Panc1 (cell line): ENCODE results near the gene SLX4IP. TPM values are rescaled to one million over a fixed set of nuclear protein-coding genes. Genes with fewer than 3 reads are reported as not detected.

ENCODE experiments used
- ATAC-seq: fragments of 200-7000 bp; cut with Tn5 transposase; 2 replicates; pipeline ENCODE4 v1.9.1; 2020; ENCODE audit warnings: mild to moderate bottlenecking, moderate library complexity
- BruUV-seq: library from RNA; stranded (reverse); fragments of 400-500 nt; replicated peaks from 2 replicates; lab custom pipeline; 2021; lab: Mats Ljungman, UMichigan
- CTCF ChIA-PET: fragments of 300-600 bp; sonication (Branson Sonifier 250); formaldehyde crosslinking; loops from one replicate; lab custom pipeline; 2022; ENCODE audit warnings: antibody characterized with exemption; lab: Charles Lee
- POLR2A ChIA-PET: fragments of 300-600 bp; sonication (Branson Sonifier 250); formaldehyde crosslinking; loops from one replicate; lab custom pipeline; 2022; ENCODE audit warnings: antibody characterized with exemption; lab: Charles Lee
- DNase-seq: peaks from one replicate; pipeline ENCODE4 v3.0.0-alpha.2; 2010; ENCODE audit warnings: low read depth, low spot score
- H3K27ac ChIP-seq: 2 replicates; pipeline ENCODE4 v1.5.1; 2011; ENCODE audit warnings: mild to moderate bottlenecking, low read length, inconsistent platforms
- H3K27me3 ChIP-seq: fragments of 200-500 bp; sonication (Bioruptor generic); 2 replicates; pipeline ENCODE4 v1.6.0; 2014; ENCODE audit warnings: low read length, inconsistent platforms; ENCODE audit not compliant: control insufficient read depth, insufficient read depth
- H3K36me3 ChIP-seq: fragments of 200-500 bp; sonication (Bioruptor generic); 2 replicates; pipeline ENCODE4 v1.5.1; 2014; ENCODE audit warnings: inconsistent platforms, mild to moderate bottlenecking, low read length, moderate library complexity; ENCODE audit not compliant: control insufficient read depth, insufficient read depth
- H3K4me1 ChIP-seq: 2 replicates; pipeline ENCODE4 v1.5.1; 2011; ENCODE audit warnings: inconsistent platforms, mild to moderate bottlenecking, low read length, moderate library complexity; ENCODE audit not compliant: control insufficient read depth, insufficient read depth
- H3K4me3 ChIP-seq, 2 experiments: 2 replicates each; pipeline ENCODE4 v1.5.1; 2011 to 2012; ENCODE audit warnings: low read depth in 2 of 2, low read length in 2 of 2, mild to moderate bottlenecking in 2 of 2, inconsistent platforms in 1 of 2, moderate library complexity in 1 of 2
- H3K9me3 ChIP-seq: fragments of 200-500 bp; sonication (Bioruptor generic); 2 replicates; pipeline ENCODE4 v1.5.1; 2014; ENCODE audit warnings: low read depth, mild to moderate bottlenecking, inconsistent platforms, low read length, moderate library complexity; ENCODE audit not compliant: control insufficient read depth, insufficient read depth
- POLR2AphosphoS5 ChIP-seq: IDR thresholded peaks from 2 replicates; pipeline ENCODE4 v1.6.1; 2012; ENCODE audit warnings: mild to moderate bottlenecking, low read depth, low read length, moderate library complexity
- REST ChIP-seq, 2 experiments: IDR thresholded peaks; 2 replicates each; pipeline ENCODE4 v1.6.1; 2011 to 2012; ENCODE audit warnings: low read depth in 2 of 2, control low read depth in 1 of 2, low read length in 1 of 2, mild to moderate bottlenecking in 1 of 2, moderate library complexity in 1 of 2; ENCODE audit not compliant: insufficient read depth in 1 of 2
- SIN3A ChIP-seq: IDR thresholded peaks from 2 replicates; pipeline ENCODE4 v1.6.1; 2012; ENCODE audit warnings: low read depth, mild to moderate bottlenecking, low read length, moderate library complexity, borderline replicate concordance; ENCODE audit not compliant: insufficient read depth
- TCF7L2 ChIP-seq: IDR thresholded peaks from 2 replicates; pipeline ENCODE4 v1.6.1; 2011; ENCODE audit warnings: mild to moderate bottlenecking, low read depth, low read length, inconsistent platforms
- in situ Hi-C: cut with HindIII; loops from 2 replicates; pipeline ENCODE4 v1.10.0; 2016; ENCODE audit warnings: low sequenced_read_pairs, low pct_unique_long_range_greater_than_20kb
- intact Hi-C: fragments of 100-400 bp; cut with micrococcal nuclease; formaldehyde crosslinking; loops from one replicate; pipeline ENCODE4 v1.10.0; 2022; ENCODE audit not compliant: unreplicated experiment
- total RNA-seq: library from RNA; stranded (reverse); gene quantifications from one replicate; pipeline ENCODE4 v1.2.1, GENCODE V29; 2021; ENCODE audit not compliant: unreplicated experiment
- TF ChIP-seq, protein P1 (sequence below): fragments of 450-650 bp; IDR thresholded peaks from 2 replicates; pipeline ENCODE4 v1.5.1; 2017; ENCODE audit warnings: mild to moderate bottlenecking

Gene SLX4IP
- total RNA-seq, 1 experiment from 2014 or later = 5.4 TPM

DNA sequence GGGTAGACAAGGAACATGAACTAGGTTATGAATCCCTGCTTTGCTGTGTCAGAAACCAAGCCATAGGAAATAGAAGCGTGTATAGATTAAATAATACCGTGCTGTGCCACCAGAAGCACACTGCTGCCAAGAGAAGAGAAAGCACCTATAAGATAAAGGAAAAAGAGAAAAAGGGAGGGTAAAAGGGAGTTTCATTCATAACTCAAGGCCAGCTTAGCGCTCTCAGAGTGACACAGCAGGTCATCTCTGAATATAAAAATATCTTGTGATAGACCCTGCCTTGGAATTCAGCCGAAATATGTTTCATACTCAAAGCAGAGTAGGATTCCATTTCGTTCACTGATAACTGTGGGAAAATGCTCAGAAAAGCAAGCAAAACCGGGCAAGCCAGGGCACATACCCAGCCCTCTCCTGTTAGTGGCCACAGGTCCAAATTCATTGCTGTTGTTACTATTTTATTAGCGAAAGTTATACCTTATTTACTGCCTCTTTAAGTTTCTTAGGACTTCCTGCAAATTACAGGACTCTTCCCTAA lies 230.0 kb downstream of the SLX4IP start:
- intact Hi-C loops = no loop called here
- TF ChIP-seq SIN3A (no peak), POLR2AphosphoS5 (no peak), REST (IDR thresholded peaks at IDR 0.05; ENCODE audit: insufficient read depth in 1 of 2, low read depth in 2 of 2, low read length in 1 of 2) (no peak), TCF7L2 (no peak)
- TF ChIP-seq, protein P1, sequence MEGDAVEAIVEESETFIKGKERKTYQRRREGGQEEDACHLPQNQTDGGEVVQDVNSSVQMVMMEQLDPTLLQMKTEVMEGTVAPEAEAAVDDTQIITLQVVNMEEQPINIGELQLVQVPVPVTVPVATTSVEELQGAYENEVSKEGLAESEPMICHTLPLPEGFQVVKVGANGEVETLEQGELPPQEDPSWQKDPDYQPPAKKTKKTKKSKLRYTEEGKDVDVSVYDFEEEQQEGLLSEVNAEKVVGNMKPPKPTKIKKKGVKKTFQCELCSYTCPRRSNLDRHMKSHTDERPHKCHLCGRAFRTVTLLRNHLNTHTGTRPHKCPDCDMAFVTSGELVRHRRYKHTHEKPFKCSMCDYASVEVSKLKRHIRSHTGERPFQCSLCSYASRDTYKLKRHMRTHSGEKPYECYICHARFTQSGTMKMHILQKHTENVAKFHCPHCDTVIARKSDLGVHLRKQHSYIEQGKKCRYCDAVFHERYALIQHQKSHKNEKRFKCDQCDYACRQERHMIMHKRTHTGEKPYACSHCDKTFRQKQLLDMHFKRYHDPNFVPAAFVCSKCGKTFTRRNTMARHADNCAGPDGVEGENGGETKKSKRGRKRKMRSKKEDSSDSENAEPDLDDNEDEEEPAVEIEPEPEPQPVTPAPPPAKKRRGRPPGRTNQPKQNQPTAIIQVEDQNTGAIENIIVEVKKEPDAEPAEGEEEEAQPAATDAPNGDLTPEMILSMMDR = no peak
- H3K36me3 ChIP-seq = no peaks in the 10 kb centered on the region
- ChIA-PET POLR2A (no interaction called here), CTCF (interaction anchor here (0.7 kb wide), 1 partner anchor 50 kb away, joined by 3 read pairs; no protein-coding TSS in a partner anchor)
- no peak overlapping the region for H3K4me3 ChIP-seq
- H3K27me3 ChIP-seq = no peaks in the 10 kb centered on the region
- DNase-seq = no peak
- in situ Hi-C loops = no loop called here
- no peaks in the 10 kb centered on the region for H3K9me3 ChIP-seq
- H3K4me1 ChIP-seq = peaks cover 29% of the 10 kb centered on the region
- H3K27ac ChIP-seq = no peak overlapping the region
- no TSS peak for BruUV-seq
- ATAC-seq = no peak

DNA sequence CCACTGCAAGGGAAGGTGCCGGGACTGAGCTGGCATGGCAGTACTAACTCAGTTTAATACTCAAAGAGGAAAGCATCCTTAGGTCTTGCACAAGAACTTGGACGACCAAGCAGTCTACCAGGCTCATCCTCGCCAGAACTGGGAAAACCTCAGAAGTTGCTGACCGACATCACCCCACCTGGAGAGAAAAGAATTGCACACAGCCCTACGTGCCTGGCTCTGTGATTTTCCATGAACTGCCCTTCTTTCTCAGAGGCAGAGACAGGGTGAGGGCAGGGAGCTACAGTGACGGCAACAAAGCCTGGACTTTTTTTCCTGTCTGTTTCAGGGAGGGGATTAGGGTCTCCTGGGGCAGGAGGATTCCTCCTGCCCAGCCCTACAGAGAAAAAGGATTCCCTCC lies 230.7 kb downstream of the SLX4IP start:
- Histone ChIP-seq H3K4me1 (peaks cover 31% of the 10 kb centered on the region), H3K27ac (no peak overlapping the region; the same call in 1 of the 2 replicates), H3K36me3 (no peaks in the 10 kb centered on the region), H3K4me3 (no peak overlapping the region), H3K9me3 (no peaks in the 10 kb centered on the region), H3K27me3 (no peaks in the 10 kb centered on the region)
- no TSS peak for BruUV-seq
- TF ChIP-seq, protein P1 = no peak
- TF ChIP-seq TCF7L2 (no peak), POLR2AphosphoS5 (no peak), REST (IDR thresholded peaks at IDR 0.05; ENCODE audit: insufficient read depth in 1 of 2, low read depth in 2 of 2, low read length in 1 of 2) (no peak), SIN3A (no peak)
- ChIA-PET POLR2A (no interaction called here), CTCF (no interaction called here)
- in situ Hi-C loops (no loop called here), intact Hi-C loops (no loop called here)
- ATAC-seq = no peak
- DNase-seq = no peak
